NCI-H1092 treated with DMSO at 0.1 percent for 48 hours (cell line): ENCODE data around the gene AKAP8L.

Source experiments
- DNase-seq: peaks from one replicate; lab custom pipeline; 2025; lab: John Stamatoyannopoulos, UW

The AKAP8L gene

GRCh38 chr19:15418579-15419412 lies at the start of gene AKAP8L:
Gene AKAP8L (minus strand): TSS chr19:15418988. CDS start chr19:15418923, 65 bp downstream.
- DNase-seq: peak; percentile 100

- DNase-seq: no peak
These were observed 49.0 kb upstream of the AKAP8L start for GRCh38 chr19:15467734-15468214.

GRCh38 chr19:15466851-15467733 lies 48.3 kb upstream of the AKAP8L start:
- no peak for DNase-seq

- no peak for DNase-seq
These were observed 45.9 kb upstream of the AKAP8L start, which contains the start of gene RASAL3 for GRCh38 chr19:15464394-15465385. Gene RASAL3 (minus strand): TSS chr19:15464544. CDS start chr19:15464358, 186 bp downstream.

GRCh38 chr19:15463861-15464371 lies 45.1 kb upstream of the AKAP8L start:
- no peak for DNase-seq

- DNase-seq: no peak
These were observed 42.9 kb upstream of the AKAP8L start for GRCh38 chr19:15461694-15462093.

GRCh38 chr19:15457701-15458484 lies 39.1 kb upstream of the AKAP8L start:
- no peak for DNase-seq

GRCh38 chr19:15456871-15457700 lies 38.3 kb upstream of the AKAP8L start:
- DNase-seq: no peak

GRCh38 chr19:15456441-15456840 lies 37.7 kb upstream of the AKAP8L start:
- no peak for DNase-seq

- DNase-seq: no peak
These were observed 37.2 kb upstream of the AKAP8L start for GRCh38 chr19:15455996-15456395.

- DNase-seq: no peak
These were observed 35.4 kb upstream of the AKAP8L start for GRCh38 chr19:15453906-15454860.

- no peak for DNase-seq
These were observed 34.3 kb upstream of the AKAP8L start for GRCh38 chr19:15453091-15453578.

- DNase-seq: peak; percentile 24
These were observed 33.6 kb upstream of the AKAP8L start for GRCh38 chr19:15452111-15453047.

- no peak for DNase-seq
These were observed 31.7 kb upstream of the AKAP8L start for GRCh38 chr19:15450528-15450890.

- peak; percentile 38 for DNase-seq
These were observed 31.1 kb upstream of the AKAP8L start, which contains the start of gene WIZ for GRCh38 chr19:15449620-15450527. Gene WIZ (minus strand): TSS chr19:15449956. CDS start chr19:15448307, 1,649 bp downstream.
